ENCODE data around the gene EME1.

- TF ChIP-seq CTCF (IDR thresholded peaks at IDR 0.05) (no peak), POLR2A (IDR thresholded peaks at IDR 0.05) (no peak)
These were observed 46.1 kb upstream of the EME1 start for GRCh38 chr17:50326831-50327364.
